ENCODE data around the gene ADI1.

GRCh38 chr2:3479430-3480320 is 39.7 kb downstream of the ADI1 start:
- TF ChIP-seq, protein P1, sequence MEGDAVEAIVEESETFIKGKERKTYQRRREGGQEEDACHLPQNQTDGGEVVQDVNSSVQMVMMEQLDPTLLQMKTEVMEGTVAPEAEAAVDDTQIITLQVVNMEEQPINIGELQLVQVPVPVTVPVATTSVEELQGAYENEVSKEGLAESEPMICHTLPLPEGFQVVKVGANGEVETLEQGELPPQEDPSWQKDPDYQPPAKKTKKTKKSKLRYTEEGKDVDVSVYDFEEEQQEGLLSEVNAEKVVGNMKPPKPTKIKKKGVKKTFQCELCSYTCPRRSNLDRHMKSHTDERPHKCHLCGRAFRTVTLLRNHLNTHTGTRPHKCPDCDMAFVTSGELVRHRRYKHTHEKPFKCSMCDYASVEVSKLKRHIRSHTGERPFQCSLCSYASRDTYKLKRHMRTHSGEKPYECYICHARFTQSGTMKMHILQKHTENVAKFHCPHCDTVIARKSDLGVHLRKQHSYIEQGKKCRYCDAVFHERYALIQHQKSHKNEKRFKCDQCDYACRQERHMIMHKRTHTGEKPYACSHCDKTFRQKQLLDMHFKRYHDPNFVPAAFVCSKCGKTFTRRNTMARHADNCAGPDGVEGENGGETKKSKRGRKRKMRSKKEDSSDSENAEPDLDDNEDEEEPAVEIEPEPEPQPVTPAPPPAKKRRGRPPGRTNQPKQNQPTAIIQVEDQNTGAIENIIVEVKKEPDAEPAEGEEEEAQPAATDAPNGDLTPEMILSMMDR (IDR thresholded peaks at IDR 0.05): no peak
- no peak for TF ChIP-seq ZFX (IDR thresholded peaks at IDR 0.05; ENCODE audit: borderline replicate concordance)

All from 22Rv1 (cell line).